Right cardiac atrium (tissue), 5 donors: ENCODE results near the gene EFCAB8. TPM values are rescaled to one million over a fixed set of nuclear protein-coding genes. Genes with fewer than 3 reads are reported as not detected.
"Not testable (repeated sequence)": the region's sequence is repeated elsewhere in the genome, so short reads cannot be mapped to it uniquely, and the experiment has no call there.

Experiments
- ATAC-seq, 2 donors: fragments of 200-7000 bp; cut with Tn5 transposase; one replicate each; pipeline versions ENCODE4 v1.8.0 to v1.9.1; 2020; ENCODE audit warnings: moderate library complexity in 2 of 2, mild to moderate bottlenecking in 1 of 2
- DNase-seq, 3 donors: peaks; one replicate each; pipeline ENCODE4 v3.0.0-alpha.2; 2020
- H3K27ac ChIP-seq: one replicate; pipeline ENCODE4 v1.5.1; 2013; ENCODE audit warnings: mild to moderate bottlenecking, low read length, control low read depth, moderate library complexity
- H3K27me3 ChIP-seq: one replicate; pipeline ENCODE4 v1.6.1; 2013; ENCODE audit not compliant: control insufficient read depth, insufficient read depth
- H3K4me1 ChIP-seq: one replicate; pipeline ENCODE4 v1.6.1; 2013; ENCODE audit warnings: low read length; ENCODE audit not compliant: control insufficient read depth, insufficient read depth
- H3K4me3 ChIP-seq: one replicate; pipeline ENCODE4 v1.5.1; 2013; ENCODE audit warnings: low read length, control low read depth
- H3K9me3 ChIP-seq: one replicate; pipeline ENCODE4 v1.6.1; 2013; ENCODE audit warnings: low read length; ENCODE audit not compliant: control insufficient read depth
- WGBS: extraction: QIAGEN DNeasy Blood & Tissue Kit; methylation state at CpG from one replicate; pipeline ENCODE4 v1.1.7; 2013; 5-methylcytosine and 5-hydroxymethylcytosine counted together
- intact Hi-C, 4 donors: fragments of 100-400 bp; cut with DNase I; formaldehyde crosslinking; loops; one replicate each; pipeline versions ENCODE4 v1.11.0 to v1.14.0; 2022 to 2023
- polyA plus RNA-seq: library from polyadenylated mRNA; stranded (reverse); fragments of 200-250 nt; gene quantifications from one replicate; pipeline ENCODE4 v1.2.3, GENCODE V29; 2013
- total RNA-seq, 4 donors: library from RNA; stranded (reverse); fragmentation: NEBNext Ultra II Directional; extraction: Animal tissue kit (Norgen Biotek cat#: 25700); gene quantifications; one replicate each; pipeline ENCODE4 v1.2.1, GENCODE V29; 2021
- donor health status: healthy with polysubstance abuse.
- donor health status: DM: no; HTN: yes; CAD: no.
- donor health status: DM: no; HTN: no; CAD: no.
- donor health status: DM: no; HTN: yes; CAD: no; lungs with severe emphysema.
- donor health status: DM: yes; HTN: yes; CAD: no.

Gene EFCAB8
- total and polyA plus RNA-seq, 5 donors, result 0.20 to 0.64 TPM; not detected in 3

- DNase-seq (no peak), ATAC-seq (no peak)
- intact Hi-C loops, result no loop called here
- H3K4me1 ChIP-seq, result no peaks in the 10 kb centered on the region
- H3K4me3 ChIP-seq, result no peak overlapping the region
- no peaks in the 10 kb centered on the region for H3K27me3 ChIP-seq
- 81% methylated on average over 14 of the region's 14 CpGs for WGBS
- H3K27ac ChIP-seq, result no peak overlapping the region
- peaks cover 6% of the 10 kb centered on the region for H3K9me3 ChIP-seq
Observed at GRCh38 chr20:32959351-32960221, 100.9 kb downstream of the EFCAB8 start.

- no peak for ATAC-seq
- intact Hi-C loops, result no loop called here
- no peak overlapping the region for H3K27ac ChIP-seq
- no peaks in the 10 kb centered on the region for H3K4me1 ChIP-seq
- no peak for DNase-seq
- H3K4me3 ChIP-seq, result no peak overlapping the region
- H3K9me3 ChIP-seq, result peaks cover 6% of the 10 kb centered on the region
- H3K27me3 ChIP-seq, result no peaks in the 10 kb centered on the region
Observed at GRCh38 chr20:32960222-32960518, 101.4 kb downstream of the EFCAB8 start.

GRCh38 chr20:32960849-32961731 is 102.4 kb downstream of the EFCAB8 start:
- Histone ChIP-seq H3K27me3 (no peaks in the 10 kb centered on the region), H3K27ac (no peak overlapping the region), H3K4me3 (no peak overlapping the region), H3K9me3 (peaks cover 4% of the 10 kb centered on the region), H3K4me1 (no peaks in the 10 kb centered on the region)
- DNase-seq, result no peak
- intact Hi-C loops, result no loop called here
- WGBS, result 86% methylated on average over 28 of the region's 28 CpGs
- no peak for ATAC-seq

- H3K4me3 ChIP-seq, result no peak overlapping the region
- peaks cover 4% of the 10 kb centered on the region for H3K9me3 ChIP-seq
- H3K27me3 ChIP-seq, result no peaks in the 10 kb centered on the region
- no peak for ATAC-seq
- intact Hi-C loops, result no loop called here
- 89% methylated on average over 5 of the region's 5 CpGs for WGBS
- H3K27ac ChIP-seq, result no peak overlapping the region
- DNase-seq, result no peak
- H3K4me1 ChIP-seq, result no peaks in the 10 kb centered on the region
Observed at GRCh38 chr20:32962053-32962452, 103.3 kb downstream of the EFCAB8 start.

- peak in 1 of 3 donors; percentile 6 for DNase-seq
- ATAC-seq, H3K27me3 ChIP-seq, H3K9me3 ChIP-seq, H3K4me1 ChIP-seq, H3K4me3 ChIP-seq, intact Hi-C loops, H3K27ac ChIP-seq: not testable (repeated sequence)
- WGBS, result 84% methylated on average over 11 of the region's 11 CpGs
Observed at GRCh38 chr20:32962646-32963045, 103.9 kb downstream of the EFCAB8 start.

GRCh38 chr20:32963176-32963575 is 104.5 kb downstream of the EFCAB8 start:
- no peak for ATAC-seq
- no peak overlapping the region for H3K4me3 ChIP-seq
- no peak overlapping the region for H3K27ac ChIP-seq
- H3K9me3 ChIP-seq, result no peaks in the 10 kb centered on the region
- intact Hi-C loops, result no loop called here
- DNase-seq, result peak in 1 of 3 donors; percentile 10
- no peaks in the 10 kb centered on the region for H3K4me1 ChIP-seq
- H3K27me3 ChIP-seq, result no peaks in the 10 kb centered on the region
- 75% methylated on average over 5 of the region's 5 CpGs for WGBS

- Histone ChIP-seq H3K4me3 (no peak overlapping the region), H3K4me1 (no peaks in the 10 kb centered on the region), H3K27me3 (no peaks in the 10 kb centered on the region), H3K9me3 (no peaks in the 10 kb centered on the region), H3K27ac (no peak overlapping the region)
- DNase-seq, result peak in 1 of 3 donors; percentile 7
- WGBS, result 85% methylated on average over 6 of the region's 6 CpGs
- no peak for ATAC-seq
- intact Hi-C loops, result no loop called here
Observed at GRCh38 chr20:32964575-32964974, 105.9 kb downstream of the EFCAB8 start.

- DNase-seq (no peak), ATAC-seq (no peak)
- H3K4me3 ChIP-seq, result no peak overlapping the region
- no peak overlapping the region for H3K27ac ChIP-seq
- H3K4me1 ChIP-seq, result no peaks in the 10 kb centered on the region
- WGBS, result 72% methylated on average over 8 of the region's 8 CpGs
- intact Hi-C loops, result no loop called here
- no peaks in the 10 kb centered on the region for H3K27me3 ChIP-seq
- no peaks in the 10 kb centered on the region for H3K9me3 ChIP-seq
Observed at GRCh38 chr20:32965115-32965514, 106.4 kb downstream of the EFCAB8 start.

GRCh38 chr20:32965581-32966373 is 107.1 kb downstream of the EFCAB8 start:
- H3K27me3 ChIP-seq, result no peaks in the 10 kb centered on the region
- no peak overlapping the region for H3K27ac ChIP-seq
- WGBS, result 67% methylated on average over 12 of the region's 12 CpGs
- H3K9me3 ChIP-seq, result no peaks in the 10 kb centered on the region
- ATAC-seq (no peak), DNase-seq (no peak)
- intact Hi-C loops, result no loop called here
- no peak overlapping the region for H3K4me3 ChIP-seq
- peaks cover 2% of the 10 kb centered on the region for H3K4me1 ChIP-seq

- Histone ChIP-seq H3K4me1 (peaks cover 3% of the 10 kb centered on the region), H3K27ac (no peak overlapping the region), H3K27me3 (no peaks in the 10 kb centered on the region), H3K9me3 (no peaks in the 10 kb centered on the region), H3K4me3 (no peak overlapping the region)
- DNase-seq (no peak), ATAC-seq (no peak)
- intact Hi-C loops, result no loop called here
- 85% methylated on average over 4 of the region's 4 CpGs for WGBS
Observed at GRCh38 chr20:32966382-32966781, 107.7 kb downstream of the EFCAB8 start.
